Mucosa of stomach (tissue), 1 donor: ENCODE results near the gene LAPTM4A.

ENCODE experiments used
- H3K27me3 ChIP-seq: one replicate; pipeline ENCODE4 v1.7.0; 2013; ENCODE audit warnings: mild to moderate bottlenecking, low read length; ENCODE audit not compliant: control insufficient read depth, insufficient read depth
- H3K36me3 ChIP-seq: one replicate; pipeline ENCODE4 v1.7.0; 2013; ENCODE audit warnings: low read length; ENCODE audit not compliant: control insufficient read depth, insufficient read depth
- H3K4me1 ChIP-seq: one replicate; pipeline ENCODE4 v1.7.0; 2013; ENCODE audit warnings: mild to moderate bottlenecking, low read length; ENCODE audit not compliant: control insufficient read depth, insufficient read depth
- H3K4me3 ChIP-seq: one replicate; pipeline ENCODE4 v1.7.0; 2013; ENCODE audit warnings: low read length
- H3K9ac ChIP-seq: one replicate; pipeline ENCODE4 v1.7.0; 2013; ENCODE audit warnings: mild to moderate bottlenecking, low read length, moderate library complexity
- H3K9me3 ChIP-seq: one replicate; pipeline ENCODE4 v1.7.0; 2013; ENCODE audit warnings: mild to moderate bottlenecking, low read length, moderate library complexity; ENCODE audit not compliant: control insufficient read depth
- donor health status: Pancreatic carcinoma.

LAPTM4A gene

GRCh38 chr2:20072436-20073158, 21.2 kb upstream of the LAPTM4A start:
- Histone ChIP-seq H3K36me3 (no peaks in the 10 kb centered on the region), H3K27me3 (no peaks in the 10 kb centered on the region), H3K9me3 (no peaks in the 10 kb centered on the region), H3K4me3 (no peak overlapping the region), H3K9ac (no peak overlapping the region), H3K4me1 (peaks cover 15% of the 10 kb centered on the region)

DNA sequence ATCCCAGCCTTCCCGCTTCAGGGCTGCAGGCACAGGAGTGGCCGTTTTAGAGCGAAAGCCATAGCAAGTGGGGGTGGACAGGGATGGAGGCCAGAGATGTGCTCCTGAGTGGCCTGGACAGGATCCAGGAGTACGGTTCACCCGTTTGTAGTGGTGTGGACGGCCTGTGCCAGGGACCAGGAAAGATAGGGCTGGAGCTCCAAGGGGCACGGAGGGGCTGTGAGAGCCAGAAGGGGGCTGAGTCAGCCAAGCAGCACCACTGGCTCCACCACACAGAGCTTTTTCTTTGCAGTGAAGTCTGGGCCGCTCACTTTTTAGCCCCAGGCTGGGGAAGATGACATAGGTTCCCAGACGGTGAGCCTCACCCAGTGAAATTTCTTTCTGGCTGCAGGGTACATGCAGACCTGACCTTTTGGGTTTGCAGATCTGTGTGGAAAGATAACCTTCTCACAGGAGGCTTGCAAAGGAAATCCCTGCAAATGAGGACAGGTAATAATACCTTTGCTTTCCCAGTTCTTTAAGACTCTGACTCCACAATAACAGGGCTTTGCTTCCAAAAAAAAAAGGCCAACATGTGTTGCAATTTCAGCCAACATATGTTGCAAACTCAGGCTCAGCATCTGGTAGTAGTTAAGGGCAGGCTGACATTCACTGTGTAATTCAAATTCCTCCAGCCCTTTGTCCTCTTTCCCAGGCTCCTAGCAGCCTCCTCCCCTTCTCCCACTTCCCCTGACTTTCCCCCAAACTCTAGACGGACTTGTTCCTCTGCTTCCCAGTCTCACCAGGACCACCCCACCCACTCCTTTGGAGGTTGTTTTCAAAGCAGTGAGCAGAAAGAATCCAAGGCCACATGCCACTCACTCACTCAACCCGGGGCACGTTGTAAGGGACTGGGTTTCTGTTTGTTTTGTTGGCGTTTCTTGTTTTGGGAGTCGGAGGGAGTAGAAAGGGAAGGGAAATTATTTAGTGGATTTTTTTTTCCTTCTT, 20.3 kb upstream of the LAPTM4A start:
- no peak overlapping the region for H3K9ac ChIP-seq
- no peaks in the 10 kb centered on the region for H3K36me3 ChIP-seq
- no peaks in the 10 kb centered on the region for H3K9me3 ChIP-seq
- H3K4me1 ChIP-seq: peaks cover 15% of the 10 kb centered on the region
- H3K27me3 ChIP-seq: no peaks in the 10 kb centered on the region
- H3K4me3 ChIP-seq: no peak overlapping the region

DNA sequence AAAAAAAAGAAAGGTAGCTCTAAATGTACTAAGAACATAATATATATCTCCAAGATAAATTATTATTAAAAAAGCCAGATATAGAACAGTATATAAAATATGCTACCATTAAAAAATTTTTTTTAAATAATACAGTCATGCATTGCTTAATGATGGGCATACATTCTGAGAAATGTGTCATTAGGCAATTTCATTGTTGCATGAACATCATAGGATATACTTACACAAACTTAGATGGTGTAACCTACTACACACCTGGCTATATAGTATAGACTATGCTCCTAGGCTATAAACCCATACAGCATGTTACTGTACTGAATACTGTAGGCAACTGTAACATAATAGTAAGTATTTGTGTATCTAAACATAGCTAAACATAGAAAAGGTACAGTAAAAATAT, 18.3 kb upstream of the LAPTM4A start:
- Histone ChIP-seq H3K4me1 (peaks cover 24% of the 10 kb centered on the region), H3K36me3 (no peaks in the 10 kb centered on the region), H3K9ac (no peak overlapping the region), H3K27me3 (no peaks in the 10 kb centered on the region), H3K9me3 (no peaks in the 10 kb centered on the region), H3K4me3 (no peak overlapping the region)

DNA sequence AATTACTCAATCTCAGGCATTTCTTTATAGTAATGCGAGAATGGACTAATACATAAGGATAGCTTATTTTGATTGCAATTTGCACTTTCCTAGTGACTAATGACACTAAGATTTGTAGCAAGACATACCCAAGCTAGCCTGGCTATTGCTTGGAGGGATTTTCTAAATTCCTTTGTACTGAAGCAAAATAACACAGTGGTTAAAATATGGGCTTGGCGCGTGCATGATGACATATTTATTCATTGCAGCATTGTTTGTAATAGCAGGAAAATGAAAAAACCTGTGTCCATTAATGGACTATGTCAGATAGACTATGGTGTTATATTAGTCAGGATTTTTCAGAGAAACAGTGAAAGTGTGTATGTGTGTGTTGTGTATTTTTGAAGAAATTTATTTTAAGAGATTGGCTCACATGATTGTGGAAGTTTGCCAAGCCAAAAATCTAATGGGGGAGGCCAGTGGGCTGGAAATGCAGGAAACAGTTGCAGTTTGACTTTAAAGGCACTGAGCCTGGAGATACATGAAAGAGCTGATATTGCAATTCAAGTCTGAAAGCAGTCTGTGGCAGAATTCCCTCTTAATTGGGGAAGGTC, 16.7 kb upstream of the LAPTM4A start:
- no peaks in the 10 kb centered on the region for H3K27me3 ChIP-seq
- no peak overlapping the region for H3K4me3 ChIP-seq
- H3K9ac ChIP-seq: no peak overlapping the region
- H3K36me3 ChIP-seq: no peaks in the 10 kb centered on the region
- H3K9me3 ChIP-seq: no peaks in the 10 kb centered on the region
- peaks cover 20% of the 10 kb centered on the region for H3K4me1 ChIP-seq

GRCh38 chr2:20065885-20066602, 14.6 kb upstream of the LAPTM4A start:
- Histone ChIP-seq H3K9ac (no peak overlapping the region), H3K27me3 (no peaks in the 10 kb centered on the region), H3K4me1 (peaks cover 10% of the 10 kb centered on the region), H3K4me3 (no peak overlapping the region), H3K36me3 (no peaks in the 10 kb centered on the region), H3K9me3 (no peaks in the 10 kb centered on the region)

DNA sequence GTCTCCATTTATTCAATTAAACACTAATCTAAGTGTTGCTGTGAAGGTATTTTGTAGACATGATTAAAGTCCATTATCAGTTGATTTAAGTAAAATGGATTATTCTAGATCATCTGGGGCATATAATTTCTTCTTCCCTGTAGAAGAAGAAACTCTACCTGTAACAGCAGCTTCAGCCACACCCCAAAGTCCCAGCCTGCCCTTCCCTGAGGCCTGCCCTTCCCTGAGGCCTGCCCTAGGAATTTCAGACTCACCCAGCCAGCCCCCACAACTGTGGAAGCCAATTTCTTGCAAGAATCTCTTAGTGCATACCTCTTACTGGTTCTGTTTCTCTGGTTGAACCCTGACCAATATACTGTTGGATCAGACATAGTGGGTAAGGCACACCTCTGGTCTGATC, 13.4 kb upstream of the LAPTM4A start:
- H3K4me1 ChIP-seq: peaks cover 10% of the 10 kb centered on the region
- no peak overlapping the region for H3K4me3 ChIP-seq
- H3K9ac ChIP-seq: no peak overlapping the region
- no peaks in the 10 kb centered on the region for H3K9me3 ChIP-seq
- H3K36me3 ChIP-seq: no peaks in the 10 kb centered on the region
- H3K27me3 ChIP-seq: no peaks in the 10 kb centered on the region

DNA sequence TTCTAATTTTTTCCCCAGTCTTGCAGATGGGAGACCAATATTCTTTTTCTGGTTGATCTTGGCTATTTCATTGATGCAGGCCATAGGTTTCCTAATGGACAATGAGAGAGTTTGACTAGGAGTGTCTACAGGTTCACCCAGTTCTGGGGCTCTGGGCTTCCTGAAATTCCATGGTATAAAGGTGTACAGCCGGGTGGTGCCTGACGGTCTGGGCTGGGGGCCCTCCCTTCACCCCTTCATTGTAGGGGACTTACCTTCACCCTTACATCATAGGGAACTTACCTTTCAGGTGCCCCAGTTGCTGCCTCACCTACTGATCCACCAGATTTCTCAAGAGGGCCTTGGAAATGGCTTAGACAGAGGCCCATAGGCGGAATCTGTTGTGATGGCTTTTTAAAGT, 13.0 kb upstream of the LAPTM4A start:
- Histone ChIP-seq H3K27me3 (no peaks in the 10 kb centered on the region), H3K4me1 (peaks cover 10% of the 10 kb centered on the region), H3K9ac (no peak overlapping the region), H3K9me3 (no peaks in the 10 kb centered on the region), H3K36me3 (no peaks in the 10 kb centered on the region), H3K4me3 (no peak overlapping the region)

DNA sequence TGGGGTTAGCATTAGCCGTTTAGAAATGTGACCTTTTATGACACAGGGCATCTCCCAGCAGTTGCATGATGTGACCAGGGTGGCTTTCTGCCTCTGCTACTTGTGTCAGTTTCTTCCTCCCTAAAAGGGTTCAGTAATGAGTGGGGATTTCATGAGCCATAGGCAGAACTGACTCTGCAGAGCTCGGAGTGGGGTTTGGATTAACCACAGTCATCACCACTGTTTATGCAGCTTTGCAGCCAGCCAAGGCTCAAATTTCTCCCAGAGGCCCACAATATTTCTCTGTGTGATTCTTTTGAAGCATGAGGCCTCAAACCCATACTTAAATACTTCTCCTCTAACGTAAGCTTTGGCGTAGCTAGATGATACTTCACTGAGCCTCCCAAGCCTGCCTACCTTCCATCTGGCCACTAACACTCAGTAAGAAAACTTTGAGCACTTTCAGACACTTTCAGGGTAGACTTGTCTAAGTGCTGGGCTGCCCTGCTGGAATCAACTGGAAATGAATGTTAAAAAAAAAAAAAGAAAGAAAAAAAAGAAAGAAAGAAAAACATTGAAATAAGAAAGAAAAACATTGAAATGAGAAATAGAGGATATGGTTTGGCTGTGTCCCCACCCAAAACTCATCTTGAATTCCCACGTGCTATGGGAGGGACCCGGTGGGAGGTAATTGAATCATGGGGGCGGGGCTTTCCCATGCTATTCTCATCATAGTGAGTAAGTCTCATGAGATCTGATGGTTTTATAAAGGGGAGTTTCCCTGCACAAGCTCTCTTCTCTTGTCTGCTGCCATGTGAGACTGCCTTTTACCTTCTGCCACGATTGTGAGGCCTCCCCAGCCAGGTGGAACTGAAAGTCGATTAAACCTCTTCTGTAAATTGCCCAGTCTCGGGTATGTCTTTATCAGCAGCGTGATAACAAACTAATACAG, 11.5 kb upstream of the LAPTM4A start:
- no peaks in the 10 kb centered on the region for H3K27me3 ChIP-seq
- peaks cover 10% of the 10 kb centered on the region for H3K4me1 ChIP-seq
- no peaks in the 10 kb centered on the region for H3K9me3 ChIP-seq
- H3K36me3 ChIP-seq: no peaks in the 10 kb centered on the region
- no peak overlapping the region for H3K4me3 ChIP-seq
- H3K9ac ChIP-seq: no peak overlapping the region

- Histone ChIP-seq H3K9ac (no peak overlapping the region), H3K4me3 (no peak overlapping the region), H3K36me3 (no peaks in the 10 kb centered on the region), H3K9me3 (no peaks in the 10 kb centered on the region), H3K27me3 (no peaks in the 10 kb centered on the region), H3K4me1 (peaks cover 10% of the 10 kb centered on the region)
Observed at GRCh38 chr2:20061940-20062339, 10.5 kb upstream of the LAPTM4A start.

DNA sequence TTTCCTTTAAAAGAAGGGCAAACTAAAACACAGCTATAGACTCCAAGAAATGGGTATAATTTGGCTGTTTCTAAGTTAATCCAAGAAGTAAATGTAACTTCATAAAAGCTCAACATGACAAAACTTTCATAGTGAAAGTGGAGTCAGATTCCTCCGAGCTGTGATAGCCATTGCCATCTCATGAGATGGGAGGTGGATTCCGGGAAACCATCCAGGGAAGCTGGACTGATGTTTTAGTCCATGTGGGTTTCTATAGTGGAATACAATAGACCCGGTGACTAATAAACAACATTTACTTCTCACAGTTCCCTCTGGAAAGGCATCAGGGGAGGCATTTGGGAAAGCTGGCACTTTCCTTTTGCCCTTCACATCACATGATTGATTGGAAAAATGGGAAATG, 10.0 kb upstream of the LAPTM4A start:
- H3K36me3 ChIP-seq: no peaks in the 10 kb centered on the region
- no peak overlapping the region for H3K9ac ChIP-seq
- H3K27me3 ChIP-seq: no peaks in the 10 kb centered on the region
- no peaks in the 10 kb centered on the region for H3K9me3 ChIP-seq
- no peak overlapping the region for H3K4me3 ChIP-seq
- peaks cover 8% of the 10 kb centered on the region for H3K4me1 ChIP-seq

DNA sequence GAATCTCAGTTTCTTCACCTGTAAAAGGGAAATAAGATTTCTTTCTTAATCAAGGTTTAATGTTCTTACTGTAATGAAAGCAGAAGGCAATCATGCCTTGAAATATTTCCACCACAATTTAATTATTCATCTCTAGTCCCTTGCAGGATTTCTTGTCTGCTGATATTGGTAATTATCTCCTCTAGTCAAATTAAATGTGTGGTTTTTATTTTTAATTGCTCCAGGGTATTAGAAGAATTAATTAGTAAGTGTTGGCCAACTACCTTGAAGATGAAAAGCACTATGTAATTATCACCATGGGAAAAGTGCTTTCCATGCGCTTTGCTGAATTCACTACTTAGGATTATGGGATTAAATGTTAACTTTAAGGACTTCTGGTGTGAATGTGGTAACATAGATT, 8.7 kb upstream of the LAPTM4A start:
- Histone ChIP-seq H3K27me3 (no peaks in the 10 kb centered on the region), H3K4me3 (no peak overlapping the region), H3K9ac (no peak overlapping the region), H3K4me1 (no peaks in the 10 kb centered on the region), H3K36me3 (no peaks in the 10 kb centered on the region), H3K9me3 (no peaks in the 10 kb centered on the region)
